ENCODE measurements around the gene CAV1.

DNA sequence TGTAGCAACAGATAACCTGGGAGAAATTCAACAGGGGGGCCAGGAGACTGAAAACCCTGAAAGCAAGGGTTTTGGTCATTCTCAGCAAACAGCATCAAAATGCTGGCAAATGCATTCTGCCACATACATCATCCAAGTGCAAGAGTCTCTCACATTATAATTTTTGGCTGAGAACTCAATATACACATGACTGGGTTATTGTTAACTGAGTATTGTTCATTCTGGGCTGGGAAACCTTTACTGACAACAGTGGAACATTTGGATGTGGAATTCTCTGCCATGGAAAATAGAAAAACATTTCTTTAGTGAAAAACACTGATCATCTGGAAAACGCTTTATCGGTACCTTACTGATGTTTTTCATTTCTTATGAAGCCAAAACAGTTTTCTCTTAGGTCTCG lies 74.0 kb downstream of the CAV1 start:
- no peak for TF ChIP-seq POLR2A (IDR thresholded peaks at IDR 0.05)
- TF ChIP-seq, protein P1, sequence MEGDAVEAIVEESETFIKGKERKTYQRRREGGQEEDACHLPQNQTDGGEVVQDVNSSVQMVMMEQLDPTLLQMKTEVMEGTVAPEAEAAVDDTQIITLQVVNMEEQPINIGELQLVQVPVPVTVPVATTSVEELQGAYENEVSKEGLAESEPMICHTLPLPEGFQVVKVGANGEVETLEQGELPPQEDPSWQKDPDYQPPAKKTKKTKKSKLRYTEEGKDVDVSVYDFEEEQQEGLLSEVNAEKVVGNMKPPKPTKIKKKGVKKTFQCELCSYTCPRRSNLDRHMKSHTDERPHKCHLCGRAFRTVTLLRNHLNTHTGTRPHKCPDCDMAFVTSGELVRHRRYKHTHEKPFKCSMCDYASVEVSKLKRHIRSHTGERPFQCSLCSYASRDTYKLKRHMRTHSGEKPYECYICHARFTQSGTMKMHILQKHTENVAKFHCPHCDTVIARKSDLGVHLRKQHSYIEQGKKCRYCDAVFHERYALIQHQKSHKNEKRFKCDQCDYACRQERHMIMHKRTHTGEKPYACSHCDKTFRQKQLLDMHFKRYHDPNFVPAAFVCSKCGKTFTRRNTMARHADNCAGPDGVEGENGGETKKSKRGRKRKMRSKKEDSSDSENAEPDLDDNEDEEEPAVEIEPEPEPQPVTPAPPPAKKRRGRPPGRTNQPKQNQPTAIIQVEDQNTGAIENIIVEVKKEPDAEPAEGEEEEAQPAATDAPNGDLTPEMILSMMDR (IDR thresholded peaks at IDR 0.05), result no peak
